Pancreas (tissue), 10 donors: ENCODE measurements around the gene COL4A1. TPM values are rescaled to one million over a fixed set of nuclear protein-coding genes. Genes with fewer than 3 reads are reported as not detected.

Experiments
- ATAC-seq, 4 donors: fragments of 200-7000 bp; cut with Tn5 transposase; one replicate each; pipeline versions ENCODE4 v1.8.0 to v1.9.1; 2020; ENCODE audit warnings: mild to moderate bottlenecking in 4 of 4, moderate library complexity in 4 of 4
- DNase-seq, 6 donors: peaks; one replicate each; pipeline ENCODE4 v3.0.0-alpha.2; 2020
- FAIRE-seq: peaks from 2 replicates; lab custom pipeline; 2012; peaks lifted over from hg19 to GRCh38; lab: Jason Lieb, UNC
- H3K27ac ChIP-seq, 4 donors: fragments of 200-600 bp; sonication (generic); 1 replicate in 3 of 4; 2 replicates in 1 of 4; pipeline versions ENCODE4 v1.5.0 to v1.8.0; 2020
- H3K27me3 ChIP-seq, 4 donors: fragments of 200-600 bp; one replicate each; pipeline ENCODE4 v1.8.0; 2021
- H3K36me3 ChIP-seq, 3 donors: fragments of 200-600 bp; sonication (generic) in 1 of 3; one replicate each; pipeline versions ENCODE4 v1.5.0 to v1.8.0; 2020 to 2021
- H3K4me1 ChIP-seq, 3 donors: fragments of 200-600 bp; one replicate each; pipeline ENCODE4 v1.8.0; 2021
- H3K4me3 ChIP-seq, 4 donors: fragments of 200-600 bp; sonication (generic) in 2 of 4; one replicate each; pipeline versions ENCODE4 v1.5.0 to v1.8.0; 2020 to 2021
- H3K9me3 ChIP-seq, 4 donors: fragments of 200-600 bp; one replicate each; pipeline ENCODE4 v1.8.0; 2021
- WGBS, 2 donors: extraction: QIAGEN DNeasy Blood & Tissue Kit; methylation state at CpG; one replicate each; pipeline ENCODE4 v1.1.7; 2013; 5-methylcytosine and 5-hydroxymethylcytosine counted together
- intact Hi-C, 3 donors: fragments of 100-400 bp; cut with DNase I; formaldehyde crosslinking; loops; one replicate each; pipeline versions ENCODE4 v1.11.1 to v1.14.2; 2022
- polyA plus RNA-seq, 2 donors: library from polyadenylated mRNA; stranded (reverse); fragments of 200-250 nt; gene quantifications; one replicate each; pipeline ENCODE4 v1.2.3, GENCODE V29; 2013
- total RNA-seq, 6 donors: library from RNA; stranded (reverse); fragmentation: NEBNext Ultra II Directional in 4 of 6; extraction: Animal tissue kit (Norgen Biotek cat#: 25700) in 4 of 6; gene quantifications; one replicate each; pipeline versions ENCODE4 v1.2.1 to v1.2.4, GENCODE V29; 2021 to 2023
- TF ChIP-seq, protein P1 (sequence below), 4 donors: fragments of 200-600 bp; sonication (generic) in 3 of 4; IDR thresholded peaks; one replicate each; pipeline versions ENCODE4 v1.5.0 to v1.8.0; 2021; ENCODE audit warnings: antibody characterized with exemption in 4 of 4
- donor health status: healthy with polysubstance abuse.
- donor health status: DM: no; HTN: no; CAD: no; lungs with moderate emphysema.
- donor health status: DM: no; HTN: no; CAD: no.
- donor health status: control.
- donor health status: control.
- donor health status: Bipolar disorder and iron deficiency.
- donor health status: DM: yes; HTN: yes; CAD: no.
- donor health status: DM: no; HTN: no; CAD: no.
- donor health status: DM: no; HTN: no; CAD: no.
- donor health status: DM: yes; HTN: yes; CAD: no.

The COL4A1 gene
- total and polyA plus RNA-seq, 8 donors = 20.7 to 167 (median 35.6) TPM

DNA sequence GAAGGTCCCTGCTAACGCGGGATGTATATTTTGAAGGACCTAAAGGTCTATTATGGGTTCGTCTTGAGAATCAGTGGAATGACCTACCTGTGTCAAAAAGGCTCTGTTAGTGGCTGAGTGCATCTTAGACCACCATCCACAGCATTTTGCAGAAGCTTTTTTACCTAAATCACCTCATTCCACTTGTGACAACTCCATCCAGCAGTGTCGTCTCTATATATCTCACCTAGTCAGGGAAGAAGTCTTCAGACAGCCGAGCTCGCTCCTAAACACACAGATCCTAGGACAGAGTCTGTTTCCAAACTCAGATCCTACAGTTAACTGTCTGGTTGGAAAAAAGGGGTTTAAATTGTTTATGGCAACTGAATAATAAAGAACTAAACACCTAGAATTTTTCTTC is 33.7 kb downstream of the COL4A1 start:
- FAIRE-seq (no peak), DNase-seq (no peak), ATAC-seq (no peak)
- no peak overlapping the region for H3K4me3 ChIP-seq
- no peaks in the 10 kb centered on the region for H3K27me3 ChIP-seq
- 79 to 86% methylated on average over 6 of the region's 6 CpGs for WGBS, 2 donors
- H3K9me3 ChIP-seq = no peaks in the 10 kb centered on the region
- TF ChIP-seq, protein P1, sequence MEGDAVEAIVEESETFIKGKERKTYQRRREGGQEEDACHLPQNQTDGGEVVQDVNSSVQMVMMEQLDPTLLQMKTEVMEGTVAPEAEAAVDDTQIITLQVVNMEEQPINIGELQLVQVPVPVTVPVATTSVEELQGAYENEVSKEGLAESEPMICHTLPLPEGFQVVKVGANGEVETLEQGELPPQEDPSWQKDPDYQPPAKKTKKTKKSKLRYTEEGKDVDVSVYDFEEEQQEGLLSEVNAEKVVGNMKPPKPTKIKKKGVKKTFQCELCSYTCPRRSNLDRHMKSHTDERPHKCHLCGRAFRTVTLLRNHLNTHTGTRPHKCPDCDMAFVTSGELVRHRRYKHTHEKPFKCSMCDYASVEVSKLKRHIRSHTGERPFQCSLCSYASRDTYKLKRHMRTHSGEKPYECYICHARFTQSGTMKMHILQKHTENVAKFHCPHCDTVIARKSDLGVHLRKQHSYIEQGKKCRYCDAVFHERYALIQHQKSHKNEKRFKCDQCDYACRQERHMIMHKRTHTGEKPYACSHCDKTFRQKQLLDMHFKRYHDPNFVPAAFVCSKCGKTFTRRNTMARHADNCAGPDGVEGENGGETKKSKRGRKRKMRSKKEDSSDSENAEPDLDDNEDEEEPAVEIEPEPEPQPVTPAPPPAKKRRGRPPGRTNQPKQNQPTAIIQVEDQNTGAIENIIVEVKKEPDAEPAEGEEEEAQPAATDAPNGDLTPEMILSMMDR (IDR thresholded peaks at IDR 0.05) = no peak
- no peaks in the 10 kb centered on the region for H3K36me3 ChIP-seq
- intact Hi-C loops = no loop called here
- no peaks in the 10 kb centered on the region for H3K4me1 ChIP-seq
- no peak overlapping the region for H3K27ac ChIP-seq

DNA sequence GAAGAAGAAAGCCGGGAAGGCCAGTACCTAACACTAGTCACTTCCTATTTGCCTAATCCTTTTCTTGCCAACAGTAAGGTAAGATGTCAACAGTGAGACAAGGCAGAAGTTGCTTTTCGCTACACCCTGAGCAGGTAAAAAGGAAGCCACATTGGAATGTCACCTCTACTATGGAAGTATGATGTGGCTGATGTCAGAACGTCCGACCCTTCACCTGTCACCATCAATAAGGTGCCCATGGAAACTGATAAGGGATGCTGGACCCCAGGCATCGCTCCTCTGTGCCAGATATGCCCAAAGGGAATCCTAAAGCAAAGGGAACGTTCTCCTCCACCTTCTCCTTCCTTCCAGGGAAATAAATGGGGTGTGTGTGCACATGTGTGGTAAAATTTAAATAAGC is 34.3 kb downstream of the COL4A1 start:
- 65 to 75% methylated on average over 6 of the region's 6 CpGs for WGBS, 2 donors
- no peaks in the 10 kb centered on the region for H3K27me3 ChIP-seq
- no peaks in the 10 kb centered on the region for H3K4me1 ChIP-seq
- ATAC-seq (no peak), DNase-seq (no peak), FAIRE-seq (no peak)
- TF ChIP-seq, protein P1 (IDR thresholded peaks at IDR 0.05) = no peak
- H3K4me3 ChIP-seq = no peak overlapping the region
- H3K27ac ChIP-seq = no peak overlapping the region
- no peaks in the 10 kb centered on the region for H3K9me3 ChIP-seq
- H3K36me3 ChIP-seq = no peaks in the 10 kb centered on the region
- intact Hi-C loops = no loop called here

DNA sequence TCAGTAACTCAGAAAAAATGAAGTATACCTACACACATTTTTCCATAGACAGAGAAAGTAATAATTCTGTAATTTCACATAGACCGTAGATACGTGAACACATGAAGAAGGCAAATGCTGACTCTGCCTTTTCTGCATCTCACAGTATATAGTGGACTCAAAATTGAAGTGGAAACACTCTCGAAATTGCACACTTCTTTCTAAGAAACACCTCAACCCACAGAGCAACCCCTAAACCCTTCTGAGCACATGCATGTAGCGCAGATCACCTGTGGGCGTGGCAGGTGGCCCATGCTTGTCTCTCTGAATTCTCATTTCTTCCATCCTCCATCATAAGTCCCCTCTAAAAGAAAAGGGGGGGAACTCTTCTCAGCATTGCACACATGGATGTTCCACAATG is 34.7 kb downstream of the COL4A1 start:
- no peak for FAIRE-seq
- no peak for DNase-seq
- Histone ChIP-seq H3K36me3 (no peaks in the 10 kb centered on the region), H3K27me3 (no peaks in the 10 kb centered on the region), H3K9me3 (no peaks in the 10 kb centered on the region), H3K27ac (no peak overlapping the region), H3K4me3 (no peak overlapping the region), H3K4me1 (no peaks in the 10 kb centered on the region)
- intact Hi-C loops = no loop called here
- ATAC-seq = no peak
- WGBS, 2 donors = 82 to 84% methylated on average over 5 of the region's 5 CpGs
- TF ChIP-seq, protein P1 (IDR thresholded peaks at IDR 0.05) = no peak

DNA sequence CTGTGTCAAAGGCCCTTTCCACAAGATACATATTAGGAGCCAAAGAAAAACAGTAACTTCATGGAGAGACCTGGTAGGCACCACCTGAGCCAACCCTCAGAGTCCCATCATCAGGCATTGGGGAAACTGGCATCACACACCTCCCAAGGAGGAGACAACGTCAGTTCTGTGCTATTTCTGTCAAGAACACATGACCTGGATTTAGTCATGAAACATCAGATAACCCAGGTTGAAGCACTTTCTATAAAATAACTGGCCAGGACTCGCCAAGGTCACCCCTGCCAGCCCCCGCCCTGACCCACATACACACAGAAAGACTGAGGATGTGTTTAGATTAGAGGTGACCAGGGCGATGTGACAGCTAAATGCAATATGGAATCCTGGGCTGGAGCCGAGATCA is 35.6 kb downstream of the COL4A1 start:
- Histone ChIP-seq H3K4me1 (no peaks in the 10 kb centered on the region), H3K36me3 (no peaks in the 10 kb centered on the region), H3K9me3 (no peaks in the 10 kb centered on the region), H3K4me3 (no peak overlapping the region), H3K27ac (no peak overlapping the region), H3K27me3 (no peaks in the 10 kb centered on the region)
- no peak for DNase-seq
- no peak for FAIRE-seq
- ATAC-seq = no peak
- intact Hi-C loops = no loop called here
- TF ChIP-seq, protein P1 (IDR thresholded peaks at IDR 0.05) = no peak
- WGBS, 2 donors = 55 to 65% methylated on average over 5 of the region's 5 CpGs

DNA sequence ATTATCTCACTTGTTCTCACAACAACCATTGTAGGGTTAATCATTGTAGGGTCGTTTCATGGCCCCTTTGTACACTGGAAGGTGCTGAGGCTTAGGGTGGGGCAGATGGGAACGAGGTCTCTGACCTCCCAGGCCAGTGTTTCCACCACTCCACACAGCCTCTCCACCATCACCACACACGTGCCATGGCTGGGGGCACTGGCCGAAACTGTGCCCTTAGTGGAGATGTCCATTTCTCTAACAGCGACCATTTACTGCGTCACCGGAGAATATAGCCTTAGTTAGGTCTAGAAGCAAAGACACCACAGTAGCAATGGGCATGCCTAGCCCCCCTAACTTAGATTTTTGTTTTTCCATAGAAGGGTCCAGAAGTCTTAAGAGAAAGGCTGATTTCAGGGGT is 36.5 kb downstream of the COL4A1 start:
- FAIRE-seq (no peak), DNase-seq (no peak), ATAC-seq (no peak)
- no peaks in the 10 kb centered on the region for H3K27me3 ChIP-seq
- H3K36me3 ChIP-seq = no peaks in the 10 kb centered on the region
- H3K9me3 ChIP-seq = no peaks in the 10 kb centered on the region
- 71 to 76% methylated on average over 7 of the region's 7 CpGs for WGBS, 2 donors
- no peak overlapping the region for H3K27ac ChIP-seq
- H3K4me3 ChIP-seq = no peak overlapping the region
- TF ChIP-seq, protein P1 (IDR thresholded peaks at IDR 0.05) = no peak
- H3K4me1 ChIP-seq = no peaks in the 10 kb centered on the region
- intact Hi-C loops = no loop called here
